WTC11 (cell line): ENCODE data around the gene PPP3CA. TPM values are rescaled to one million over a fixed set of nuclear protein-coding genes. Genes with fewer than 3 reads are reported as not detected.
A peak's percentile ranks its signal among the peaks of the same experiment; 100 is the strongest.

ENCODE experiments used
- ATAC-seq: fragments of 200-7000 bp; cut with Tn5 transposase; 2 replicates; pipeline ENCODE4 v1.10.0; 2021; ENCODE audit warnings: mild to moderate bottlenecking, moderate library complexity
- CTCF ChIA-PET: fragments of 300-600 bp; sonication (Branson Sonifier 250); formaldehyde crosslinking; loops from one replicate; lab custom pipeline; 2021; ENCODE audit warnings: antibody characterized with exemption; lab: Charles Lee
- POLR2A ChIA-PET: fragments of 350-600 bp; sonication (Branson Sonifier 250); formaldehyde crosslinking; loops from one replicate; lab custom pipeline; 2021; ENCODE audit warnings: antibody characterized with exemption; lab: Charles Lee
- DNase-seq: peaks from one replicate; pipeline ENCODE4 v3.0.0; 2021; ENCODE audit warnings: low spot score
- H3K27ac Mint-ChIP-seq: 2 replicates; pipeline ENCODE4 v1.8.0; 2021; ENCODE audit warnings: mixed read lengths
- H3K27me3 Mint-ChIP-seq: 2 replicates; pipeline ENCODE4 v1.8.0; 2021; ENCODE audit warnings: low read depth, mild to moderate bottlenecking, moderate library complexity, mixed read lengths
- H3K36me3 Mint-ChIP-seq: 2 replicates; pipeline ENCODE4 v1.8.0; 2021; ENCODE audit warnings: mixed read lengths
- H3K4me1 Mint-ChIP-seq: 2 replicates; pipeline ENCODE4 v1.8.0; 2022; ENCODE audit warnings: mixed read lengths
- H3K4me3 Mint-ChIP-seq: 2 replicates; pipeline ENCODE4 v1.8.0; 2021; ENCODE audit warnings: mild to moderate bottlenecking, moderate library complexity, mixed read lengths
- H3K9me3 Mint-ChIP-seq: 2 replicates; pipeline ENCODE4 v1.8.0; 2021; ENCODE audit warnings: mixed read lengths
- ATF1 ChIP-seq: sonication (generic); formaldehyde crosslinking; IDR thresholded peaks from 2 replicates; pipeline ENCODE4 v1.8.1; 2023; ENCODE audit warnings: mild to moderate bottlenecking, moderate library complexity, missing genetic modification reagents
- CREB1 ChIP-seq: sonication (generic); formaldehyde crosslinking; IDR thresholded peaks from 2 replicates; pipeline ENCODE4 v1.8.0; 2023; ENCODE audit warnings: mild to moderate bottlenecking, missing genetic modification reagents
- CREM ChIP-seq: sonication (generic); formaldehyde crosslinking; IDR thresholded peaks from 2 replicates; pipeline ENCODE4 v1.8.1; 2022; ENCODE audit warnings: mild to moderate bottlenecking, missing genetic modification reagents, moderate library complexity
- CTCF ChIP-seq: fragments of 200-600 bp; IDR thresholded peaks from 2 replicates; pipeline ENCODE4 v1.8.0; 2022; ENCODE audit warnings: antibody characterized with exemption
- EMX1 ChIP-seq: fragments of 250-450 bp; sonication (Bioruptor Pico); IDR thresholded peaks from 2 replicates; pipeline ENCODE4 v1.8.0; 2021; ENCODE audit warnings: mild to moderate bottlenecking
- ESRRA ChIP-seq: sonication (generic); formaldehyde crosslinking; IDR thresholded peaks from 2 replicates; pipeline ENCODE4 v1.8.1; 2022; ENCODE audit warnings: mild to moderate bottlenecking, missing genetic modification reagents, borderline replicate concordance
- HMGA2 ChIP-seq: fragments of 250-450 bp; sonication (Bioruptor Pico); IDR thresholded peaks from 2 replicates; pipeline ENCODE4 v1.4.0; 2021; ENCODE audit warnings: mild to moderate bottlenecking, moderate library complexity
- IRF2 ChIP-seq: sonication (generic); formaldehyde crosslinking; IDR thresholded peaks from 2 replicates; pipeline ENCODE4 v1.8.0; 2022; ENCODE audit warnings: low read depth, missing genetic modification reagents, borderline replicate concordance
- JAZF1 ChIP-seq: fragments of 250-450 bp; sonication (Bioruptor Pico); IDR thresholded peaks from 2 replicates; pipeline ENCODE4 v1.9.0; 2021; ENCODE audit warnings: moderate library complexity, mild to moderate bottlenecking, inconsistent platforms
- MYBL2 ChIP-seq: sonication (generic); formaldehyde crosslinking; IDR thresholded peaks from 2 replicates; pipeline ENCODE4 v1.8.1; 2023; ENCODE audit warnings: mild to moderate bottlenecking, moderate library complexity, missing genetic modification reagents
- NFE2L1 ChIP-seq: sonication (generic); formaldehyde crosslinking; IDR thresholded peaks from 2 replicates; pipeline ENCODE4 v1.8.1; 2023; ENCODE audit warnings: missing genetic modification reagents
- NFYB ChIP-seq: sonication (generic); formaldehyde crosslinking; conservative IDR thresholded peaks from 2 replicates; pipeline ENCODE4 v1.8.0; 2022; ENCODE audit warnings: low read depth, missing genetic modification reagents
- NR1H2 ChIP-seq: sonication (generic); formaldehyde crosslinking; IDR thresholded peaks from 2 replicates; pipeline ENCODE4 v1.9.0; 2021; ENCODE audit warnings: mild to moderate bottlenecking, moderate library complexity, missing genetic modification reagents
- NR2C2 ChIP-seq: sonication (generic); formaldehyde crosslinking; IDR thresholded peaks from 2 replicates; pipeline ENCODE4 v1.8.0; 2022; ENCODE audit warnings: mild to moderate bottlenecking, missing genetic modification reagents
- PREB ChIP-seq: sonication (generic); formaldehyde crosslinking; IDR thresholded peaks from 2 replicates; pipeline ENCODE4 v1.8.1; 2022; ENCODE audit warnings: mild to moderate bottlenecking, missing genetic modification reagents, moderate library complexity, borderline replicate concordance
- PRRX2 ChIP-seq: fragments of 250-450 bp; sonication (Bioruptor Pico); IDR thresholded peaks from 2 replicates; pipeline ENCODE4 v1.8.0; 2021; ENCODE audit warnings: mild to moderate bottlenecking
- RORB ChIP-seq: fragments of 250-450 bp; sonication (Bioruptor Pico); IDR thresholded peaks from 2 replicates; pipeline ENCODE4 v1.9.0; 2021; ENCODE audit warnings: mild to moderate bottlenecking
- SMAD3 ChIP-seq: sonication (generic); formaldehyde crosslinking; IDR thresholded peaks from 2 replicates; pipeline ENCODE4 v1.8.0; 2022; ENCODE audit warnings: missing genetic modification reagents, mild to moderate bottlenecking, borderline replicate concordance
- SOX15 ChIP-seq: fragments of 250-450 bp; sonication (Bioruptor Pico); IDR thresholded peaks from 2 replicates; pipeline ENCODE4 v1.9.0; 2021; ENCODE audit warnings: mild to moderate bottlenecking
- TCF7 ChIP-seq: sonication (generic); formaldehyde crosslinking; IDR thresholded peaks from 2 replicates; pipeline ENCODE4 v1.8.0; 2022; ENCODE audit warnings: mild to moderate bottlenecking, low read depth, missing genetic modification reagents, moderate library complexity
- TEAD4 ChIP-seq: sonication (generic); formaldehyde crosslinking; IDR thresholded peaks from 2 replicates; pipeline ENCODE4 v1.8.0; 2022; ENCODE audit warnings: mild to moderate bottlenecking, missing genetic modification reagents
- ZNF263 ChIP-seq: sonication (generic); formaldehyde crosslinking; IDR thresholded peaks from 2 replicates; pipeline ENCODE4 v1.8.1; 2022; ENCODE audit warnings: low read depth, mild to moderate bottlenecking, moderate library complexity, missing genetic modification reagents
- ZNF281 ChIP-seq: sonication (generic); formaldehyde crosslinking; IDR thresholded peaks from 2 replicates; pipeline ENCODE4 v1.8.0; 2023; ENCODE audit warnings: mild to moderate bottlenecking, missing genetic modification reagents
- ZNF671 ChIP-seq: fragments of 250-450 bp; sonication (Bioruptor Pico); IDR thresholded peaks from 2 replicates; pipeline ENCODE4 v1.8.0; 2021; ENCODE audit warnings: mild to moderate bottlenecking
- ZSCAN18 ChIP-seq: fragments of 250-450 bp; sonication (Bioruptor Pico); IDR thresholded peaks from 2 replicates; pipeline ENCODE4 v2.1.2; 2022; ENCODE audit warnings: mild to moderate bottlenecking, moderate library complexity
- total RNA-seq: library from RNA; stranded (reverse); gene quantifications from 3 replicates; pipeline ENCODE4 v1.2.3, GENCODE V29; 2021

The PPP3CA gene
- total RNA-seq, 1 experiment from 2014 or later, result 41.6 TPM

GRCh38 chr4:101277671-101278070 is 69.7 kb downstream of the PPP3CA start (continued):
- TF ChIP-seq CTCF, result no peak
- no peak for TF ChIP-seq TEAD4 (CRISPR knock-in tag)
- TF ChIP-seq ZSCAN18, result no peak
- TF ChIP-seq MYBL2 (CRISPR knock-in tag), result no peak
- TF ChIP-seq ATF1 (CRISPR knock-in tag), result no peak
- no peak for TF ChIP-seq IRF2 (CRISPR knock-in tag)
- TF ChIP-seq TCF7 (CRISPR knock-in tag), result no peak

GRCh38 chr4:101276661-101277060 is 70.7 kb downstream of the PPP3CA start:
- CTCF ChIA-PET, result no interaction called here
- no peak for ATAC-seq
- Mint-ChIP-seq H3K27ac (peak overlapping the region; percentile 60; the same call in 1 of the 2 replicates), H3K4me1 (peaks cover 64% of the 10 kb centered on the region), H3K27me3 (no peaks in the 10 kb centered on the region), H3K4me3 (no peak overlapping the region), H3K9me3 (no peaks in the 10 kb centered on the region), H3K36me3 (no peaks in the 10 kb centered on the region)
- DNase-seq, result no peak
- POLR2A ChIA-PET, result no interaction called here
- TF ChIP-seq PREB (CRISPR knock-in tag) (no peak), ZNF263 (CRISPR knock-in tag) (no peak), MYBL2 (CRISPR knock-in tag) (no peak), PRRX2 (CRISPR knock-in tag) (no peak), CTCF (no peak), CREM (CRISPR knock-in tag) (no peak), HMGA2 (CRISPR knock-in tag) (no peak), EMX1 (CRISPR knock-in tag) (no peak)

- H3K4me1 Mint-ChIP-seq, result peaks cover 56% of the 10 kb centered on the region
- no peak overlapping the region for H3K4me3 Mint-ChIP-seq
- ChIA-PET POLR2A (no interaction called here), CTCF (no interaction called here)
- ATAC-seq (no peak), DNase-seq (no peak)
- H3K27me3 Mint-ChIP-seq, result no peaks in the 10 kb centered on the region
- H3K27ac Mint-ChIP-seq, result no peak overlapping the region
- H3K36me3 Mint-ChIP-seq, result no peaks in the 10 kb centered on the region
- no peaks in the 10 kb centered on the region for H3K9me3 Mint-ChIP-seq
- no peak for TF ChIP-seq MYBL2 (CRISPR knock-in tag)
- no peak for TF ChIP-seq ZNF281 (CRISPR knock-in tag)
- no peak for TF ChIP-seq HMGA2 (CRISPR knock-in tag)
- no peak for TF ChIP-seq SMAD3 (CRISPR knock-in tag)
- TF ChIP-seq NFYB (CRISPR knock-in tag), result no peak
- TF ChIP-seq JAZF1 (CRISPR knock-in tag), result no peak
- no peak for TF ChIP-seq NFE2L1 (CRISPR knock-in tag)
- TF ChIP-seq ZNF671, result no peak
- no peak for TF ChIP-seq ESRRA (CRISPR knock-in tag)
- TF ChIP-seq NR1H2, result no peak
- TF ChIP-seq RORB (CRISPR knock-in tag), result no peak
- no peak for TF ChIP-seq CREB1
- no peak for TF ChIP-seq SOX15 (CRISPR knock-in tag)
- no peak for TF ChIP-seq NR2C2 (CRISPR knock-in tag)
Measured at GRCh38 chr4:101274888-101275752, 72.2 kb downstream of the PPP3CA start.
